GM11168 (cell line): Measurements from ENCODE around the gene GGT6.

Experiments
- in situ Hi-C: fragments of 300-500 bp; cut with MboI; formaldehyde crosslinking; loops from one replicate; pipeline ENCODE4 v1.12.0; 2022; ENCODE audit warnings: low sequenced_read_pairs; ENCODE audit not compliant: unreplicated experiment

Gene GGT6

DNA sequence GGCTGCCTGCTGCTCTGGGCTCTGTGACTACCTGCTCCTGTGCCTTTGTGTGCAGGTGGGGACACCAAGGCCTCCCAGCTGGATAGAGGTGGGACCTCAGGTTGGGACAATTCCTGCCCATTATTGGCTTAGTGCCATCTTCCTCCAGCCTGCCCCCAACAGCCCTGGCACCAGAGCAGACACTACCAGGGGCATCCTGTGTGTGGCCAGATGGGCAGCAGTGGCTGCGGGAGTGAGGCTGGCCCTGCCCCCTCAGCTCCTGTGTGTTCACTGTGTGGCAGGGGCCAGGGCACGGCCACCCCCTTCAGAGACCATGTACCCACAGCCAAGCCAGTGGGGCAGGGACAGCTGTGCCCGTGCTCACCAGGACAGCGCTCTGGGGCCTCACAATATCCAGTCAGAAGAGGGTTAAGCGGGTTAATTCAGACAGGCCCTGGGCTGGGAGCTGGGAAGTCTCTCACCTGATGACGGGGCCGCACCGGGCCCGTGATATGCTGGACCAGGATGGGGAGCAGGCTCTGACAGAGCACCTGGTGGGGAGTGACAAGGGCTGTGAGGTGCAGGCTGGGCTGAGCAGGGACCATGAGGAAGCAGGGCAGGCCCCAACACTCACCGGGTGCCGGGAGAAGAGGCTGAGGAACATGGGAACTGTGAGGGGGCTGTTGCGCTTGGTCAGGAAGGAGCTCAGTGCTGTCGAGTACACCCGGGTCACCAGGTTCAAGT is 18.2 kb downstream of the GGT6 start:
- in situ Hi-C loops, result no loop called here

DNA sequence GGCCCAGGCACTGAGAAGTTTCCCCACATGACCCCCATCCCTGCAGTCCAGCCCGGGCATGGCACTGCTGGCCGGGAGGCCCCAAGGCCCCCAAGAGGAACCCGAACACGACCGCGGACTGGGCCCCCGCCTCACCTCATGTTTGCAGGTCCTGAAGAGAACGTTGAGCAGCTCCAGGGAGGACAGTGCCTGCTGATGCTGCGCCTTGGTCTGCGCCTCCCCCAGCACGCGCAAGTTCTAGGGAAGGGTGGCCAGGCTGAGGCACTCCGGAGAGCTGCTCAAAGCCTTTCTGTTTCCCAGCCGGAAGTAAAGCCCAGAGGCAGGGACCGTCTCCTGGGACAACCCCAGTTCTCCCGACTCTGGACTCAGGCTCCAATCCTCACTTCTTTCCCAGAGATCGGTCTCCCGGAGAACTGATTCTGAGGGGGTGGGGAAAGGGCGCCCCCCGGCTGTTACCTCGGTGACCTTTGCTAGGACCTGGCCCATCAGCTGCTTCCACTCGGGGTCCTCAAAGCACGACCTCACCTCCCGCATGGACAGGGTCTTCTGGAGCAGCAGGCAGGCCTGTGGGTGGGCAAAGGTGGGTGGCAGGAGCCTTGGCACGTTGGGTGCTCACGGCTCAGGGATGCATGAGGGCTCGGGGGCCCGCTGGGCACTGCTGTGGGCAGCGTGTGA is 18.9 kb downstream of the GGT6 start:
- in situ Hi-C loops, result no loop called here

DNA sequence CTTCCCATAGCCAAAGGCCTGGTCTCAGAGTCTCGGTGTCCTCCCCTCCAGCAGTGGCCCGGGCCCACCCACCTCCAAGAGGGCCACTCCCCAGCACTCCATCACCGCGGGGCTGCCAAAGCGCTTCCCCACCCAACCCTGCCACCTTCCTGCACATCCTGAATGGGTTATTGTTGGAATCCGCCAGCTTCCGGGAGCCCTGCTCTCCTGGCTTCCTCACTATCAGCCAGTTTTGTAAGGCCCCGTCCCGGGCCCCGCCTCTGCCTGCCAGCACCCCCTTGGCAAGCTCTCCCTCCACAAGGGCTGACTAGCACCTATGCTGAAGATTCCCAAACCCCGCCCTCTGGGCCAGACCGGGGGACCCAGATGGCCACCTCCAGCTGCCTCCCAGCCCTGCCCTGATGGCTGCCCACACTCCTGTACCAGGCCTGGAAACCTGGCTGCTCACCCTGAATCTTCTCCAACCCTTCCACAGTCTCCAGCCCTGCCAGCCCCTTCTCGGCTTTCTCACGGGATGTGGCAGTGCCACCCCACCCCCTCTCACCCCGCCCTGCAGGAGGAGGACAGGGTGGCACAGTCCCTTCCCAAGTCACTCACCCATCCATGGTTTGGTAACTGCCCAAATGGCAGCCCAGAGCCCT is 19.6 kb downstream of the GGT6 start:
- in situ Hi-C loops, result no loop called here

DNA sequence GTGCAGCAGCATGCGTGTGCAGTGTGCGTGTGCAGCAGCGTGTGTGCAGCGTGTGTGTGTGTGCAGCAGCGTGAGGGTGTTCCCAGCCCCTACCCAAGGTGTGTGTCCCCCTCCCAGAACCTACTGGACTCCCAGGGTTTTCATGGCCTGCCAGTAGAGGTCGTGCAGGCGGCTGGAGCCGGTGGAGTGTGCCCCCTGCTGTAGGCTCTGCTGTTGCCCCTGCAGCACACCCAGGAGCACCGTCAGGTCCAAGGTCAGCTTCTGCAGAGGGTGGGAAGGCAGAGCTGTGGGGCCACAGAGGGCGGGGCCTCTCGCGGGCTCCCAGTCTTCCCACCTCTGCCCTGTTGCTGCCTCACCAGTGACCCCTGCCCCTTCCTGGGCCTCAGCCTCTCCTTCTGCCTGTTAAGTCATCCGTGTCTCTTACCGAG is 20.1 kb downstream of the GGT6 start:
- in situ Hi-C loops, result no loop called here

DNA sequence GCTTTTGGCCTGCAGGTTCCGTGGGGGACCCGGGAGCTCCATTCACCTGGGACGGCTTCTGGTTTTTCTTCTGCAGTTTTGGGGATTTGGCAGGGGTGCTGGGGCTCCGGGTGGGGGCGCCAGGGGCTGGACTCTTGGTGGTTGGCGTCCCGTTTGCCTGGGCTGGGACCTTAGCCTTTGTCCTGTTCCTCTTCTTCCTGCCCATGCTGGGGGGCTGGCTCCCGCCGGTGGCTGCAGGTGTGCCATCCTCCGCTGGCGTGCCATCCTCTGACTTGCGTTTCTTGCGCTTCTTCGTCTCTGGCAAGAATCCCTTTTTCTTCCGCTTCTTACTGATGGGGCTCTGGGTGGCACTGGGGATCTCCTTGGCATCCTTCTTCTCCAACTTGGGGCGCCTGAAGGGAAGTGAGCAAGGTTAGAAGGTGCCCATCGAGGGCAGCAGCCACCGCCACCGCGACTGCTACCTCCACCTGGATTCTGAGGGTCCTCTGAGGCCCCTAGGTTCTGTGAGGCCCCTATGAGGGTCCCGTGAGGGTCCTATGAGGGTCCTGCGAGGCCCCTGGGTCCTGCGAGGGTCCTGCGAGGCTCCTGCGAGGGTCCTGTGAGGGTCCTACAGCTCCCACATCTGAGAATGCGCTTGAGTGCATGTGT is 20.7 kb downstream of the GGT6 start:
- in situ Hi-C loops, result no loop called here

DNA sequence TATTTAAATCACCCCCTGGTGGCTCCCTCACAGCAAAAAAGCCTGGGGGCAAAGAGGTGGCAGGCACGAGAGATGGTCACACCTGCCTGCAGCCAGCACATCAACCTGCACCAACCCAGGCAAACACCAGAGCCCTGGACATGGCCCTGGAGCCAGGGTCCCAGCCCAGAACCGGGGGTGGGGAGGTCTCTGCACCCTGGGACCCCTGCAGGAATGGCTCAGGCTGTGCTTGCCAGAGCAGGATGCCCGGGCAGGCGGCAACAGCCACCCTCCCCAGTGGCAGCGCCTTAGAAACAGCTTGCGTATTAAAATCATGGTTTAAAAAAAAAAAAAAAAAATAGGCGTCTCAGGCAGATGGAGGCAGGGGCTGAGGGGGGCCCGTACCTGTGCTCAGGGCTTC is 21.4 kb downstream of the GGT6 start:
- in situ Hi-C loops, result no loop called here

DNA sequence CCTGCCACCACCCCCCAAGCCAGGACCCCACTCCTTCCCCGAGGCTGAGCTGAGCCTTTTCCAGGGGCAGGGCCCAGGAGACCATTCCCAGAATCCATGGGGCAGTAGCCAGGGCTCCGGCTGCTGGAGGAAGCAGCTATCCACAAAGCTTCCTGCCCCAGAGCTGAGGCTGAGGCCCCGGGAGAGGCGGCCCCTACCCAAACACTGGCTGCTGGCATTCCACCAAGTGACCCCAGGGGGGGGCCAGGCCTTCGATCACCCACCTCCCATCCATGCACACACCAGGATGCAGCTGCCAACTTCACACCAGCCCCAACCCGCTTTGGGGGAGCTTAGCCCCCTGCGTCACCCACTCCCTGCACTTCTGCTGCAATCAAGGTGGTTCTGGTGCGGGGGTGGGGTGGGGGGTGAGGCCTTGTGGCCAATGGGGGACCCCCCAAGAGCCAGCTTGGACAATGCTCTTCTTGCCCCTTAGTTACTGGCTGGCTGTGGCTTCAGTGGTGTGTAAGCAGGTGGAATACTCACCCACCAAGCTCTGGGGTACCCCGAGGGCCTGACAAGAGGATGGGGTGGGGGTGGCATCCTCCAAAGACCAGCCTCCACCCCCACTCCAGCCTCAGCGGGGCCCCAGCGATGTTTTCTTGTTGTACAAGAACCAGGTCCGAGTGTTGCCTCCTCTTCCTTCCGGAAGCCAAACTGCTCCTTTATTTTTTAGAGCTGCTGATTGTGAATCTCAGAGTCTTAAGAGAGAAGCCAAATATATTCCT is 22.0 kb downstream of the GGT6 start:
- in situ Hi-C loops, result no loop called here

DNA sequence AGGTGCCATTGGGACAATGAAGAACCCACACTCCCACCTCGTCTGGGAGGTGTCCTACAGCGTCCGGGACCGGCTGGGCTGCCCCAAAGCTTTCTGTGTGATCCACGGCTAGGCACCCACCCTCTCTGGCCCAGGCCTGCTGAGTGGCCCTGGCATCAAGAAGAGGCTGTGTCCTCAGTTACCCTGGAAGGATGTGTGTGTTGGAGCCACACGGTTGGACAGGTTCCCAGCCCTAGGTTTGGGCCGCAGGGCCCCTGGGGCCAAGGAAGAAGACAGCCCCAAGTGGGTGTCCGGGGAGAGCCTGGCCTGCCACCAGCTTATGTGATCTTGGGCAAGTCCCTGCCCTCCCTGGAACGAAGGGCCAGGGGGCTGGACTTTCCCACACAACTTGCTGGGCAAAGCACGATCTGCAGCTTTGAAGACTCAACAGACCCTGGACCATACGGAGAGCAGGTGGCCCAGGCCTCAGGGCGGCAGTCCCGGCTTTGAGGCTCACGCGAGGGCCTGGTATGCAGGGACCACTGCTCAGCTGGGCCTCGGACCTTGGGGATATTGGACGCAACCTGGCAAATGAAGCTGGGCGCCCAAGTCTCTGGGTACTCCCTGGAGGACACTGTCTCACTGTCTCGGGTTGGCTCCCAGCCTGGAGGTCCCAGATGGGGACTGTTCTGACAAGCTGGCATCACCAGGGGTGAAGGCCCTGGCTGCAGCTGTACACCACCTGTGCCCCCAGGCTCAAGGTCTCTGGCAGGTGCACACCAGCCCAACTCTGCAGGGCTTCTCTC is 22.7 kb downstream of the GGT6 start:
- in situ Hi-C loops, result no loop called here

DNA sequence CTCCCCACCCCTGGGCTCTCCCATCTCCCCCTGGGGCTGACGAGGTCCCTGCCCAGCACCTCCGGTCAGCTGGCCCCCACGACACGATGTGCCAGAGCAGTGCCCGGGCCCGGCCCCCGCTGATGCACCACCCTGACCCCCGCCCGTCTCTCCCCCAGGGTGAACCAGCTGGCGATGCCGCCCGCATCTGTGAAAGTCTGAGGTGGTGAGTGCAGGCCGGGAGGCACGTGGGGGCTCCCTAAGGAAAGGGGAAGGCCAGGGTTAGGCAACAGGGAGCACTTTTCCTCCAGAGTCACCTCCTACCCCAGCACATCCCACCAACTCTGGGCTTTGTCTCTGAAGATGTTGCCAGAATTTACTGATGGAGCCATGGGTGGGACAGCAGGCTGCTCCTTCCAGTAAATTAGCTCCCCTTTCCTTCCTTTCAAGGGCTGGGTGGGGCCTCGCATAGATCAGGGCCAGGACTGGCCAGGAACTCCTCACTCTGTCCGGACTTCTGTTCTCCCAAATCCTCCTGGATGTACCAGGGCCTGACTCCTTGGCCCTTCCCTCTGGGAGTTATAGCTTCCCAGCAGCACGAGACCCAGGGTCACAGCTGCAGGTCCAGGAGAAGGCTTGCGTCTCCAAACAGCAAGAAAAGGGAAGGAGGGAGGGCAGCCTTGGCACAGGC is 23.5 kb downstream of the GGT6 start:
- in situ Hi-C loops, result no loop called here

DNA sequence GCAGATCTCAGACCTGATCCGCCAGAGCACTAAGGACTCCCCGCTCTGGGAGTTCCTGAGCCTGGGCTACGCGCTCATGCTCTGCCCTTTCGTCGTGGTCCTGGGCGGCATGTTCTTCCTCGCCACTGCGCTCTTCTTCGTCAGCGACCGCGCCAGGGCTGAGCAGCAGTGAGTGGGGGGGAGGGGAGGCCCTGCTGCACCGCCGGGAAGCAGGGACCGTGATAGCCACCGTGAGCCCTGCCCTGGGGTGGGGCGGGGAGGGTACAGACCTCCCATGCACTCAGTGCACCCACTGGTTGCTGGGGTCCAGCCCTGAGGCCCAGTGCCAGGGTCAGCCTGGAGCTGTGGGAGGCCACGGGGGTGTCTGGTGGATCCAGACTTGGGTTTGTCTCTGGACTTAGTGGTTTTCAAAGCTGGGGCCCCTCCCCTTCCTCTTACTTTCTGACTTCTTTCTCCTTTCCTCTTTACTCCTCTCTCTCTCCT is 24.1 kb downstream of the GGT6 start:
- in situ Hi-C loops, result no loop called here

DNA sequence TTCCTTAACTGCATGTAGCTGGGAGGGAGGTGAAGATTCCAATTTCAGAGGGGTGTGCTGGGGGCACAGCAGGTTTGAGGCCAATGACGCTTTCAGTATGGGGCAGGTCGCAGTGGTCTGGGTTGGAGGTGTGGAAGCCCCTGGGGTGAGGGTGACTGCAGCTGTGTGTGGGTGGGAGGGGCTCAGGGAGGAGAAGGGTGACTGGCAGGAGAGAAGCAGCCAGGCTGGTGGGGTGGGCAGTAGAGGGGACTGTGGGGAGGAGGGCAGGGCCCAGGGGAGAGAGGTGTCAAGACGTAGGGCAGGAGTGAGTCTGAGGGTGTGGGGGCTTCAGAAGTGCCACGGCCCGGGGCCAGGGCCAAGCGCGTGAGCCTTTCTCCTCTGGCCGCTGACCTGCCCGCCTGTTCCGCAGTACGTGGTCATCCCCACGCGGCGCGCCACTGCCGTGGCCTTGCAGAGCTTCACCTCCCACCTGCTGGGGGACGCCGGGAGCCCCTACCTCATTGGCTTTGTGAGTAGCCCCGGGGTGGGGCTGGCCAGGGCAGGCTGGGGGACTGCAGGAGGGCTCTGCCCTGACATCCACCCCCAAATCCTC is 24.6 kb downstream of the GGT6 start:
- in situ Hi-C loops, result no loop called here

DNA sequence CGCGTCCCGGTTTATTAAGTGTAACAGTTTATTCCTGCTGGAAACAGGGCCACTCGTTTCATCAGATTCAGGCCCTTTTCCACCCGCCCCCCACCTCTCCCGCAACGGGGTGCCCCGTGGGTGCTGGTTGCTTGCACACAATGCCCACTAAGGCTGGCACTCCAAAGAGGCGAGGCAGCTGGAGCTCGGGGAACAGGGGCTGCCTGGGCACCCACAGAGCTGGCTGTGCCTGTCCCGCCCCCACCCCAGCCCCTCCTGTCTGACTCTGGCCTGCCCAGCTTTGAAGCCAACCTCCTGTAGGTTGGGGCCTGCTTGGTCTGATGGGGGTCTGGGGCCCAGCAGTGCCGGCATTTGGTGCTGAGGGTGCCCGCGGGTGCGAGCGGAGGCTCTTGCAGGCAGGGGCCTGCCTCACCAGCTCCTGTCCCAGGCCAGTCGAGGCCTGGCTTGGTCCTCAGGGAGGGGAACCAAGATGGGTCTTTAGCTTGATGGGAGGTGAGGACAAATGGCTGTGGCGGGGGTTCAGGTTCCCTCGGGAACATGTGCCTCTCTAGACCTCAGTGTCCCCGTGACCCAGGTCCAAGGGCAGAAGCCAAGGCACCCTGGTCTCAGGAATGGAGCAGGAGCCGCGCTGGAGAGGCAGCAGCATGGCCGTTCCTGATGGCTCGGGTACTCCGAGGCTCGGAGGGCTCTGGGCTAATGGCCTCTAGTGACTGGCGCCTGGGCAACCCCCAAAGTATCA is 25.3 kb downstream of the GGT6 start:
- in situ Hi-C loops, result no loop called here

DNA sequence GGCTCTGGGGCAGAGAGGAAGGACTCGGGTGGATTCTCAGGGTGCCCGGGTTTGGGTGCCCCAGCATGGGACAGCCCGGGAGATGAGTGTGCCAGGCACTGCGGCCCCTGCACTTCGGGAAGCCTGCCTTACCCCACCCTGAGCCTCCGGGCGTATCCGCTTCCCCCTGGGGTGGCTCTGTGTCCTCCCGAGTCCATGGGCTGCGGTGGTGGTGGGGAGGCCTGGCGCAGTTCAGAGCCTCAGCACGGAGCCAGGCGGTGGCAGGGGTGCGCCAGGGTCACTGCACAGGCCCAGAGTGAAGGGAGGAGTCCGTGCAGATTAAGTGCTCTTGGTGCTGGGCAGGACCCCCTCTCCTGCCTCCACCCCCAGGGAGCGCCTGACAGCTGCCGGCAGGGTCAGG is 25.9 kb downstream of the GGT6 start:
- in situ Hi-C loops, result no loop called here

DNA sequence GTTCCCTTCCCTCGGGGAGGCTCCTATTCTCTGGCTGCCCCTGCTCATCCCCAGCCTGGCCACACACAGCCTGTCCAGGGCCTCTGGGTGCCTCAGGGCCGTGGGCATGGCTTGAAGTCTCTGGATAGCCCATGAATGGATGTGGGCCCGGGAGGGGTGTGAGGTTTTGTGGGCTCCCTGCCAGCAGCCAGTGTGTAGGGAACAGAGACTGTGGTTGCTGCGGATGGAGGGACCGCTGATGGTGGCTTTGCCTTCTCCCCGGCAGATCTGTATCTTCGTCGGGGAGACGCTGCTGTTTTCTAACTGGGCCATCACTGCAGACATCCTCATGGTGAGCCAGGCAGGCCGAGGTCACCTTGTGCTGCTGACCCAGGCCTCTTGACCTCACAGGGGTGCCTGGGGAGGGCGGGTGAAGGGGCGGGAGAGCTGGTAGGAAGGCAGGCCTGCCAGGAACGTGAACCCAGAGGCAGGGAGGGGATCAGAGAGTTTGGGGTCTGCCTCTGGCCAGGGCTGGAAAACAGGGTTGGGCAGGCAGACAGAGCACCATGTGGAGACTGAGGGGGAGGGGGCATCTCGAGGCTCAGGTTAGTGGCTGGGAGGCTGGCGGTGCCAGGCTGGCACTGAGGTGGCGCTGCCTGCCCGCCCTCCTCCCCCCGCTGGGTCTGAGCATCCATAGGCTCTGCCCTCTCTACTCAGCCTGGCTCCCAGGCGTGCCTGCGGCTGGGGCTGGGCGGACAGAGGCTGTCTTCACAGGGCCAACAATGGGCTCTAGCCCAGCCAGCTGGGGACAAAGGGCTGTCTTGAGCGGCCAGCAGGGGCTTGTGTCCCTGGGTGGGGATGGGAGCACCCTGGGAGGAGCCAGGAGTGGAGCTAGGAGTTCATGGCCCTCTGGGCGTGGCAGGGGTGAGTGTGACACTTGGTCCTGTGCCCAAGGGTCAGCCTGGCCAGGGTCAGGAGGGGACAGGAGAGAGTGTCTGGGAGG is 26.6 kb downstream of the GGT6 start:
- in situ Hi-C loops, result no loop called here

DNA sequence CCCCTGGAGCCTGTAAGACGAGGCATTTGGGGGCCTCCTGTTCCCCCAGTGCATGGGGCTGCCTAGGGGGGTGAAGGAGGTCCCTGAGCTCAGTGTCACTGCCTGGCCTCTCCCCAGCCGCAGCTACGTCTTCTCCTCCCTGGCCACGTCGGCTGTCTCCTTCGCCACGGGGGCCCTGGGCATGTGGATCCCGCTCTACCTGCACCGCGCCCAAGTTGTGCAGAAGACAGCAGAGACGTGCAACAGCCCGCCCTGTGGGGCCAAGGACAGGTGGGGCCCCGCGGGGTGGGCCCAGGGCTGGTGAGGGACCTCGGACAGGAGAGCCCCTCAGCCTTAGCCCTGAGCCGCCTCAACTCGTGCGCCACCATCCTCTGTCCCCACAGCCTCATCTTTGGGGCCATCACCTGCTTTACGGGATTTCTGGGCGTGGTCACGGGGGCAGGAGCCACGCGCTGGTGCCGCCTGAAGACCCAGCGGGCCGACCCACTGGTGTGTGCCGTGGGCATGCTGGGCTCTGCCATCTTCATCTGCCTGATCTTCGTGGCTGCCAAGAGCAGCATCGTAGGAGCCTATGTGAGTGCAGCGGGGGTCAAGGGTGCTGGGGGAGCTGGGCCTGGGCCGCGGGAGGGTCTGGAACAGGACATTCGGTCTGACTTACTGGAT is 27.4 kb downstream of the GGT6 start:
- in situ Hi-C loops, result no loop called here
